HG02970 (cell line): ENCODE data around the gene ALKAL2.

Experiments
- ATAC-seq: cut with Tn5 transposase; IDR thresholded peaks from one replicate; pipeline ENCODE4 v1.9.1; 2021; ENCODE audit warnings: mild to moderate bottlenecking, moderate library complexity, moderate number of reproducible peaks; ENCODE audit not compliant: unreplicated experiment, low FRiP score

ALKAL2 gene

DNA sequence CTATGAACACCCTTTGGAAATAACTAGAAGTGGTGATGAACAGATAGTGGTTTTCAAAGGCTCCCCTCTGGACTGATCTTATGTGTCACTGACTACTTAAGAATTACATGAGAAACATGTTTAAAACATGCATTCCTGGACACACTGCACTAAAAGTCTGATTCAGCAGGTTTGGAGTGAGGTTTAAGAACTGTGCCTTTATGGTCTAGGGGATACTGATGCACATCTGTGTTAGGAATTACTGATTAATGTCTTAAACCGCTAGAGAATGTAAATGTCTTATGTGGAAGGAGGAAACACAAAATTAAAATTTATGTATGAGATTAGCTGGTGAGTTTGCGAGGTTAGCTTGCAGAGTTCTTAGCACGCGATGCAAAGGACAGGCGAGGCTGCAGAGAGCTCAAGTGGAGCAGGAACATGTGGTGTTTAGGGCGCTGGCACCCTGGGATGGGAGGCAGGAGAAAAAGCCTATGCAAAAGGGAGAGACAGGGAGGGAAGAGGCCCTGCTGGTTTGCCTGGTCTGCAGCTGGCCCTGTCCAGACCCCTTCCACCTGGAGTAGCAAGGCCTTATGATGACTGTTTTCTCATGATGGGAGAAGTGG lies 35.8 kb downstream of the ALKAL2 start:
- ATAC-seq: no peak

DNA sequence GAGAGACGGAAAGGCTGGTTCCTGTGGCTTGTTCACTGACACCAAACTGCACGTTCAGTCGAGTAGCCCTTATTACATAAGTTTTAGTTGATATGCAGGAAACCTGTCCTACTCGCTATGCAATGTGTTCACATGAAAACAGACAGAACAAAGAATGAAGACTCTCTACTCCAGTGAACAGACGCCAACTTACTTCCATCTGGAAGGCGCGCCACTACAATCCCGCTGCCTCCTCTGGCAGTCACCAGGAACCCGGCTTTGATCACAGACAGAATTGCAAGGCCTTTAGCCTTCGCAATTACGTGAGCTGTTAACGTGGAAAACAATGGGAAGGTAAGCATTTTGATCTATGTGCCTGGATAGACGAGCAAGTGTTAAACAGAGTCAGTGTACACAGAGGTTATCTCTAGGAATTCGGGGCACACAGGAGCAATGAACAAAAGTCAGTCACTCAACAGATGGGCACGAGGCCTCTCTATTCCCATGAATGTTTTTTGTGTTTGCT lies 38.3 kb downstream of the ALKAL2 start:
- no peak for ATAC-seq

DNA sequence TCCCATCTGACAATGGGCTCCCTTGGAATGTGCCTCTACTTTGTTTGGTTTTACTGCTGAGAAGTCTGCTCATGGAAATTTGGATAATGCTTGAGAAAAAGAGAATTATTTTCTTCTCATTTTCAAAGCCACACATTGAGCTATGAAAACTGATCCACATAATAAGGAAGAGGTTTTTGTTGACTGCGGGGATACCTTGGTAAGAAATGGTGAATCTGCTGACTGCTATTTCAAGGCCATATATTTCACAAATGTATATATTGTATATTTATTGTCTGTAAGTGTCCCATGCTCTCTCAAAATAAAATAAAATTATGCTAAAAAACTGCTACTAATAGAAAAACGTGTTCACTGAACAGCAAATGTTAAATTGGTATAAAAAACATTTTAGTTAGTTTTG lies 39.2 kb downstream of the ALKAL2 start:
- ATAC-seq: no peak

DNA sequence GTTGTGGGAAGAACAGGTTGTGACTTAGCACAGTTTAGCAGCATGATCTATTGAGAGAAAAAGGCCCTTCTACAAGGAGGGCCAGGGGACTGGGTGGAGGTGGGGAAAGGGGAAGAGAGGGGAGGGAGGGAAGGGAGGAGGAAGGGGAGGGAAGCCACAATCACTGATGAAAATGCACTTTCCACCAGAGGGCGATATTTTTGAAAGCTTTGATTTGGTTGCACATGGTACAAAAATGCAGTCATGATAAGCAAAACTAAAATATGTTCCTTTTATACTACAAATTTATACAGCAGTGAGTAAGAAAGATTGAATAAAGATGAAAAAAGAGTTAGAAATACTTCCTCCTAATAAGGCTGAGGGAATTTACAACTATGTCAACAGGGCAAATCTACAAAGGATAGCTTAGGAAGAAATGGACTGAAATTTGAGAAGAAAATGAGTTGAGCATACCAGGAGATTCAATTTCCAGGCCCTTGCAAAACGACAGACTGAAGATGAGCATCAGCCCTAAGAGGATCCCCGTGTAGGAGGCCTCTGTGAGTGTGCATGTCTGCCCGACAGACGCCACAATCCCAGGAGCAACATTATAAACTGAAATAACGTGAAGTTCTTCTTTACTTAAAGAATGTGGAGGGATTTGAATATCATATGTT lies 41.3 kb downstream of the ALKAL2 start:
- no peak for ATAC-seq

DNA sequence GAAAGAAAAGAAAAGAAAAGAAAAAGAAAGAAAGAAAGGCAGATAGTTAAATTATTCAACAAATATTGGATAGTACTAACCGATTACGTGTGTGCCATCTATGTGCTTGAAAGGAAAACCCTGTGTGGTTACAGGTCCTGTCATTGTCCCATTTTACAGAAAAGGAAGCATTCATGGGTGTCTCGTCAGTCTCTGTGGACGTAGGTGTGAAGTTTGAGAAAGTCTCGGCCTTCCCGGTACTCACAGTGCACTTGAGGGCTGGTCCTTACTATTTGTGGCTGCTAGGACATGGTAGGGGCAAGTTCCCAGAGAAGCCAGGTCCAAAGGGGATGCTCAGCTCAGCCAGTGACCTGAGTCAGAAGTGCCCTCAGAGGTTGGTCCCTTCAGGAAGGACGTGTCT lies 43.3 kb downstream of the ALKAL2 start:
- ATAC-seq: no peak

DNA sequence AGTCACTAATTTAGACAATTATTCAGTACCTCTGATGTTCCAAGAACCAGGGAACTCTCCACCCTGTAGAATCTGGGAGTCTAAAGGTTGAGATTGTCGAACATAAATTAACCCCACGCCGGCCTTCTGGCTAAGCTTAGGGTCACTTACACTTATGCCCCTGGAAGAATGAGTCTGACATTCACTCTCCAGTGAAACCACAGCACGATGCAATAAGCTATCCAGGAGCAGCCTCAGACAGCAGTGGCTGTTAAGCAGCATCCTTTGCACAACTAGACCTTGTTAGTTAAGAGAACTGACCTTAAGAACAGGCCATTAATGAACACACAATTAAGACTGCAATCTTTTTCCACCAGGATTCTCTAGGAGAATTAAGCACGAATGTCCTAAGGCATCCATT lies 49.0 kb downstream of the ALKAL2 start:
- no peak for ATAC-seq

DNA sequence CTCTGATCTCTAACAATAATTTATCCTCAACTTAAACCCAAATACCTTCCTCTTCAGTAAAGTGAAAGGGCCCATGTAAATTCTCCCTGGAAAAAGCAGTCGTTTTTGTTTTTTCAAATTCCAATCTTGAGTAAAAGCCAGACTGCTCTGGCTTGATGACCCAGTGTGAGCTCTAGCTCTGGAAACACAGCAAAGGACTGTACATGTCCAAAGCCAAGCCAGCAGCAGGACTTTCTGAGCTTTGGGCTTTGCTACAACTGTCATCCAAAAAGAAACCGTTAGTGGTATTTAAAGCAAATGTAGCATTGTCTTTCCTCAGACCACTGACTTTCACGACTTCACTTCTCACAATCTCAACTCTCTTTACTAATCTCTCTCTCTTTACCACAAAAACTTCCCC lies 49.5 kb downstream of the ALKAL2 start:
- no peak for ATAC-seq

DNA sequence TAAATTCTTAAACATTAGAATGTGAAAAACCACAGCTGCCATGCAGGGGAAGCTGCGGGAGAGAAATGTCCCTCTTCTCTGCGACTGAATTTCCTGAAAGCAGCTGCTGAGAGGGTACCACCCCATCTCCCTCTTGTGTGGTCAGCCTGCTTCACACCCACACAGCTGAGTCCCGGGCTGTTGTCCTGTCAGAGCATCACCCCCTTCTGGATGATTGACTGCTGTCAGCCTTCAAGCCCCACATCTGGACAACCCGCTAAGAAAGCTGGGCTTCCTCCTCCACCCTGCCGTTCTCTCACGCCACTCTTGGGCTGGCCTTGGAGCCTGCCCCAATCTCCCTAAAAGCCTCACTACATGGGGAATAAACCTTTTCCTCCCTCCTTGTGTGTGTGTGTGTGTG lies 50.0 kb downstream of the ALKAL2 start:
- no peak for ATAC-seq

DNA sequence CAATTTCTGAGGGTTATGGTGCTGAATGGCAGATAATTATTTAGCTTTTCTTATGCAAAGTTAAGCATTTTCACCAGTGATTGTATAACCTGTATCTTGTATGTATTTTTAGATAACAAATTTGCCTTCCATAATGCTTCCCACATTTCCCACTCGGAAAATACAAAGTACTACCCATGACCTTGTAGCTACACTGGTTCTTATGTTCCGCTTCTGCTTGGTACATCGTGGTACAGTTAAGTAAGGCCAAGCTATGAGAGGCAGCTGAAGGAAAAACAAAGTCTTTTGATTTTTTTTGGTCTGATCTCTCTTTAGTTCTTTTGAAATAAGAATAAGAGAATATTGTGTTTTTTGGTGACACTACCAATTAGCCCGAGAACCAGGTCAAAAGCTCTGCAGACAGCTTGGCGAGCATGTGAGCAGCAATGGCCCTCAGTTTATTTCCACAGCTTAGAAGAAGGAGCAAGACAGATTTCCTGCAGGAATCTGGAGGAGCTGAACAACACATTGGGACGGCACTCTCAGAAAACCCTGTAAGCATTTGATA lies 50.8 kb downstream of the ALKAL2 start:
- no peak for ATAC-seq

DNA sequence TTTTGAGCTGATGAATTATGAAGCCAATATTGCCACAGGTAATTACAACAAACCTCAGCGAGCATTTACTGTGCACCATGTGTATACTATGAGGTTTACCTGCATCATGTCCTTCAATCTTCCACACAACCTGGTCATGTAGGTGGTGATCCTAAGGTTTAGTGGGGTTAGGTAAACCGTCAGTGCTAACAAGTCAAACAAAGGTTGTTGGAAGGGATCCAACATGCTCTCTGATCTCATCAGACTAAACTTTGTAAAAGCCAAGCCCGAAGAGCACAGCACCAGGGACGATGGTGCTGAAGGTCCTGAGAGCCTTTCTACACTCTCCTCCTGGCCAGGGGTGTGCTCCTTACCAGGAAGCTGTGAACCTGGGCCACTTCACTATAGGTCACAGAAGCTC lies 53.5 kb downstream of the ALKAL2 start:
- no peak for ATAC-seq

DNA sequence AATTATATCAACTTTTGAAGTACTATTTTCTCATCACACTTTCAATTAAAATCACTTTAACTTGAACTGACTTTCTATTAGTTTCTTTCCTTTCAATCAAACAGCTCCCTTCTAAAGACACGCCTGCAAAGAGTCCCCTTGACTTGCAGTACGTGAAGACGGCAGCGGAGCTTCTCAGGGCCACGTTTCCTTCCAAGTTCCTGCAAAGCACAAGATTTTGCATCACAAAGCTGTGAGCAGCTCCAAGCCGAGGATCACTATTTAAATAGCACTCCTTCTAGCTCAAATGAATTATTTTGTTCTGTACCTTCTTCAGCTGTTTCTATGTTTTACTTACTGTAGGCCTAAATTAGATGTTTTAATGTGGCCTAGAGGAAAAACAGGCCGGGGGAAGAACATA lies 54.9 kb downstream of the ALKAL2 start:
- no peak for ATAC-seq

DNA sequence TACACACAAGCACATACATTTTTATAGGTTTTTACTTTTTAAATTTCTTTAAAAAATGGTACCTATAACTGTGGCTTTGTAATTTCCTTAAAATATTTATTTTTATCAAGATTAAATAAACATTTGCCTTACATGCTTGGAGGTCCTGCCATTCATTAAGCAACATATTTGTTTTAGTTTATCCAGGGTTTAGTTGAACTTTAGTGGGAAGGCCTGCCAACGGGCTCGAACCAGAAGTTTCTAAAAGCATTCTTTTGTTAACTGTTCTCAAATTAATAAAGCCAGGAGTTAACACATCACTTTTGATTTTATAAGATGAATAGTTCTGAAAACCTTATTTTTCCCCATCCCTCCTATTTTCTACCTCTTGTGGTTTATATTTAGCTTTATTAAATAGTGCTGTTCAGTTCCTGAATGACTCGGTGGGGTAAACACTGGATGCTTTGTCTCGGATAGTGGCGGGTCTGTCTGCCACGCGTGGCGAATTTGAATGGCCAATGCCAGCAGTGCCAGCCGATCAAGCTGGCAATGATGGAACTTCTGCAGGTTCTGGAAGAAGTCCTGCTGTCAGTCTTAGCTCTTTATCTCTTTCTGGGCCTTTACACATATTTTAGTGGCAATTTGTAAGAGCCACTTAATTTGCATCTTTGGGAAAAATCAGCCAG lies 56.2 kb downstream of the ALKAL2 start:
- no peak for ATAC-seq
